AG08395 (cell line): ENCODE data around the gene OR10A4.
"Not testable (repeated sequence)": the region's sequence is repeated elsewhere in the genome, so short reads cannot be mapped to it uniquely, and the experiment has no call there.

Source experiments
- DNase-seq: peaks from one replicate; pipeline ENCODE4 v3.0.0; 2012; ENCODE audit warnings: mixed read lengths, low spot score

Gene OR10A4

DNA sequence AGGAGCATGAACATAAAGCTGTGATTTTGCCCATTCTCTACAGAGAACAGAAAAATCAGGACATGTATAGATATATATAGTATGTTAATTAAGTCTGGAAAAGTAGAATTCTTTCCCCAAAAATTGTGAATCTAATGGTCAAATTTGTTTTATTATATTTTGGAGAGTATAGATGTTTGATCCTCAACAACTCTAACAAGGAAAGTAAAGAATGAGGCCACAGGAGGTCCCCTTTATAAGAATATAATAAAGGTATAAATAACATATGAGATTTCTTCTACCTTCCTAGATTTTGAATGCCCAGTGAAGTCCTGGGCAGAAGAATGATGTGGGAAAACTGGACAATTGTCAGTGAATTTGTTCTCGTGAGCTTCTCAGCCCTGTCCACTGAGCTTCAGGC is at the start of gene OR10A4:
Gene OR10A4, plus strand, starts transcription at position 301 of the 400 bp plus-strand sequence. Its CDS starts 23 bp downstream, at position 324.
- DNase-seq, result no peak

DNA sequence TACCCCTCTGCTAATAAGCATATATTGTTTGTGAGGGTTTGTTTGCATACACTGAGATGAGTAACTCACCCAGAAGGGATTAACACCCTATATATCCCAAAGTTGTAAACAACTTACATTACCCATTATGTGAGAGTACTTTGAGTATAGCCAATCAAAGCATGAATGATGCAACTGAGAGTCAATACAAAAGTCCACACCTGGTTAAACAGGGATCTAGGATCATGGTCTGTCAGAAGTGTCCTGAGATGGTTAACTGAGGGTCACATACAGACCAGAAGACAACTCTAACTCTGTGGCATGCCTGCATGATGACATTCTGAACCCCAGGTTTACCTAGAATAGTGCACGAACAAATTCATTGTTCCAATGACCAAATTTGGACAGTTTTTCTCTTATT is 48.3 kb upstream of the OR10A4 start:
- DNase-seq, result no peak

DNA sequence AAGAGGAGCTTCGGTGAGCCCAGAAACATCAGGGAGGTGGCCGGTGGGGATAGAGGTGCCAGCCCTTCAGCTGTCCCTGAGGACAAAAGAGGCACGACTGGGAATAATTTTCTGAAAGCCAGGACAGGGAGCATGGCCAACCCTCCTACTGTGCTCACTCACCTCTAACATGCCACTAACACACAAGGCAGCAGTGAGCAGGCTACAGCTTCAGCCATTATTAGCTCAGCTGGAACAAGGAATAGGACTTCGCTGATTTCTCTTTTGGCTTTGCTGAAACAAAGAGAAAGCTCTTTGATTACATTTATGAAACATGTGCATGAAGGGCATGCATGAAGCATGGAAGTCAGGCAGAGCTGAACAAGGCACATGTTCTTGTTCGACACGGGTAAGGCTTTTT is 43.1 kb upstream of the OR10A4 start:
- no peak for DNase-seq

- no peak for DNase-seq
These were observed 42.4 kb upstream of the OR10A4 start for GRCh38 chr11:6834021-6834420.

DNA sequence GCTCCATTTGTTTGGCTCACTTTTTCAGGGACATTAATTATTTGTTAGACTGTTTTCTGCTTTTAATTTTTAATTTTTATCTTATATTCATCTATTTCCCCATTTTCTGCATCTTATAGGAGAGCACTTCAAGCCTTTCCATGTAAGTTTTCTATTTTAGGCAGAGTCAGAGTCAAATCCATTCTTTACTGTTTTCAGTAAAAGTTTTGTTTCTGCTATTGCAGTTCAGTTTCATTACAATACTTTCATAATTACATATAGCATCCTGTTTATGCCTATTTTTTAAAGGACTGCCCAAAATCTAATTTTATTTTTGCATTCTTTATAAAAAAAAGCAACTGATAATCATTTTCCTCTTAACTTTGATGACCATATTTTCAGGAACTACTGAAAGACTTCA is 34.7 kb upstream of the OR10A4 start:
- no peak for DNase-seq

DNA sequence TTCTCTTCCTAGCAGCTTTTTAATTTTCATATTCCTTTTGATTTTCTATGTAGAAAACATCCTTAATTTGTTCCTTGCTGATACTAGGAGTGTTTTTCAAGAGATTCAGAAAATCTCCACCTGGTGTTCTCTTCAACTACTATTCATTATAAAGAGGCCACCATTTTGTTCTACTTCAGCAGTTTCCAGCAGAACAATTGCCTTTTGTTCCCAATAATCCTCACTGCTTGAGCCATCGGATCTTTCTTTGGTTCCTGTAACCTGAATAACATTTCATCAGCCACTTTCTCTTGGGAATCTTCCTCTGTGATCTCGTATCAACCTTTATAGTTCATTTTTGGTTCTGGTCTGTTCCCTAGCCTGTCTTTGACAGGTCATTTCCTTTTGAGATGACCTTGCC is 32.8 kb upstream of the OR10A4 start:
- no peak for DNase-seq

DNA sequence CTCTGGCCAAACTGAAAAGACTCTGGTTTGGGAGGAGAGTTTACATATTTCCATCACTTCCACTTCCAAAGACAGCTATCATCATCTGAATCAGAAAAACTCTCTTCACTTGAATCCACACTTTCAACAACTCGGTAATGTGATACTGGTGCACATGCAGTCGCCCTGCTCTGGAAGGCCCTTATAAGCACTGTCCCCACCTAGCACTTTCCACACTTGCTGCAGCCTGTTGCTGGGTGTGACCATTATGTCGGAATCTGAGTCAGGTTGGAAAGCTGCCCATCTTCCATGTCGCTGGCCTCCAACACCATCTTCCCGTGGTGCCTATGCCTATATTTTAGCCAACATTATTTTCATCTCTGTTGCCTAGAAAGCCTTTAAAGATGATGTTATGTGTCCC is 32.1 kb upstream of the OR10A4 start:
- DNase-seq, result no peak

- DNase-seq, result no peak
These were observed 31.0 kb upstream of the OR10A4 start, which contains the start of gene OR10A5 for GRCh38 chr11:6845383-6845782. Gene OR10A5, plus strand, starts transcription at chr11:6845683. Its CDS starts 0 bp downstream, at chr11:6845683.

DNA sequence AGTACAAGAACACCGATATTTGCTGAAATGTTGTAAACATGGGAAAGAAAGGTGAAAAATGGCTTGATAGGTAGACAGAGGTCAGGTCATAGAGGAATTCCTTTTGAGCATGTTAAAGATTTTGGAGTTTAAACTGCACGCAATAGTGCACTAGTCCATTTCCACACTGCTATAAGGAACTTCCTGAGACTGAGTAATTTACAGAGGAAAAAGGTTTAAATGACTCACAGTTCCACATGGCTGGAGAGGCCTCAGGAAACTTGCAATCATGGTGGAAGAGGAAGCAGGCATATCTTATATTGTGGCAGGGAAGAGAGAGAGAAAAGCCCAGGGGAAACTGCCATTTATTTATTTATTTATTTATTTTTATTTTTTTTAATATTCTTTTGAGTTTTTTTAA is 25.9 kb upstream of the OR10A4 start:
- DNase-seq, result no peak

DNA sequence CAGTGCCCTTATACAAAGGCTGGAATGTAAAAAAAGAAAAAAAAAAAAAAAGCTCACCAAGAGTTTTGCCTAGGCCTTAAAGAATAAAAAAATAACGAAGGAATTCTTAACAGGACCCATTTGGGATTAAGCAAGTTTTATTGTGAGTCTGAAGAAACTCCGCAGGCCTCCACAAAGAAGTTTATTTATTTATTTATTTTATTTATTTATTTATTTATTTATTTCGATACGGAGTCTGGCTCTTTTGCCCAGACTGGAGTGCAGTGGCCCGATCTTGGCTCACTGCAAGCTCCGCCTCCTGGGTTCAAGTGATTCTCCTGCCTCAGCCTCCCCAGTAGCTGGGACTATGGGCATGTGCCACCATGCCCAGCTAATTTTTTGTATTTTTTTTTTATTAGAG is 21.6 kb upstream of the OR10A4 start:
- DNase-seq, result not testable (repeated sequence)

GRCh38 chr11:6855971-6856541 is 20.4 kb upstream of the OR10A4 start:
- DNase-seq, result no peak

- DNase-seq, result no peak
These were observed 19.6 kb upstream of the OR10A4 start for GRCh38 chr11:6856871-6857270.

DNA sequence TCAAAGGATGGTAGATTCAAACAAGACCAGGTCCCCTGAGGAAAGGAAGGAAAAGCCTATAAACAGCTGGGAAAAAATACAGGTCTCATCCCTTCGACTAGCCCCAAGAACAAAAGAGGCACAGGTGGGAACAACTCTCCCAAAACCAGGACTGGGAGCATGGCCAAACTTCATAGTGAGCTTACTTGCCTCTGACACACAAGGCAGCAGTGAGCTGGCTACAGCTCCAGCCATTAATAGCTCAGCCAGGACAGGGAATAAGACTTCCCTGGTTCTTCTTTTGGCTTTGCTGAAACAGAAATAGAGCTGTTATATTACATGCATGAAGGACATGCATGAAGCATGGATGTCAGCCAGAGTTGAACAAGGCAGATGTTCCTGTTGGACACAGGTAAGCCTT is 13.5 kb upstream of the OR10A4 start, which contains the start of gene OR10A2:
Gene OR10A2, plus strand, starts transcription at position 97 of the 400 bp plus-strand sequence. CDS start 6,698 bp downstream, outside the sequence.
- DNase-seq, result no peak

DNA sequence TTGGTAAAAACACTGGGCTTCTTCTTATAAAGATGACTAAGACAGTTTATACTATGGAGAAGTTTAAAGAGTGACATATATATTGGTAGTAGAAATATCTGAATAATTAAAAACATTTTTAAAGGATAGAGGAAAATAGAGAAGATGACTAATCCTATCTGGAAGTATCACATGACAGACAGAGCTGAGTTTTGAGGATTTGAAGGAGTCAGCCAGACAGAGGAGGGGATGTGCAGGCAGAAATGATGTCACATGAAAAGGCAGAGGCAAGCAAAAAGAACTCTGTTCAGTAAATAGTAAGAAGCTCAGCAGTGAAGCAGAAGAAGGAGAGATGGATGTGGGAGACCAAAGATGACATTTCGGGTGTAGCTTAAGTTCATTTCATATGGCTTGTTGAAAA is 12.0 kb upstream of the OR10A4 start:
- no peak for DNase-seq

GRCh38 chr11:6871278-6871677 is 5.1 kb upstream of the OR10A4 start:
- DNase-seq, result no peak

- DNase-seq, result no peak
These were observed 664 bp upstream of the OR10A4 start for GRCh38 chr11:6875761-6876160.

- no peak for DNase-seq
These were observed 489 bp downstream of the OR10A4 start for GRCh38 chr11:6876914-6877313.

DNA sequence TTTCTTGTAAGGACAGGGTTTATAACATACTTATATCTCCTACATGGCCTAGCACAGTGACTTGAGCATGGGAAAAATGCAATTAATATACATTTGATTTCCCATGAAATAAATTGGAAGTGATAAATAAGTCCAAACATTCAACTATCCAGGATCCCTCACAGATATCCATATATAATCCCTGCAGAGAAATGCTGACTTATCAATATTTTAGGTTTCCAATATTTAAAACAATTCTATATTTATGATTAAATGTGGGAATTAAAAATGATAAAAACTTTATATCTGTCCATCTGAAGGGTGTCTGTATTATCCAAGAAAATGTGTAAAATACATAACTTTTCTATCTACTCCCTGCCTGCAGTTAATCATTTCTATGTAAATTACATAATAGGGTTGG is 6.3 kb downstream of the OR10A4 start:
- DNase-seq, result no peak

- not testable (repeated sequence) for DNase-seq
These were observed 11.3 kb downstream of the OR10A4 start for GRCh38 chr11:6887711-6888110.

- no peak for DNase-seq
These were observed 12.4 kb downstream of the OR10A4 start for GRCh38 chr11:6888830-6889229.

GRCh38 chr11:6889835-6890234 is 13.4 kb downstream of the OR10A4 start:
- no peak for DNase-seq

GRCh38 chr11:6892400-6892799 is 16.0 kb downstream of the OR10A4 start, which contains the start of gene OR2D2:
Gene OR2D2, minus strand, starts transcription at chr11:6892500. Its CDS starts 0 bp downstream, at chr11:6892500.
- no peak for DNase-seq

DNA sequence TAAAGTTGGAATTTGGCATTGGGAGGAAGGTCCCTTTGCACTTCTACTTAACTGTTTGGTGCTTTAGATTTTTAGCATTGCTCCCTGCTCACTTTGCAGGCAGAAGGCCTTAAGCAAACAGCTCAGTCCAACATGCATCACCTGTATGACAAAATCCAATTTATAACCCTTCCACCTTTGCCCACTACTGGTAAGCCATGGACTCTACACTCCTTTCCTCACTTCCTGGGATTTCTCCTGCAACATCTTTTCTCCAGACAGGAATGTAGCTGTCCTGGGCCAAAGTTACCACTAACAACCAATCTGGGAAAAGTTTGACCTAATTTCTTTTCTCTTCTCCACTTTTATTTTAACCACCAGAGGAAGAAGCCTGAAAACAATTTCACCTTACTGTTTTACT is 17.7 kb downstream of the OR10A4 start:
- no peak for DNase-seq

GRCh38 chr11:6895010-6895409 is 18.6 kb downstream of the OR10A4 start:
- no peak for DNase-seq
